ENCODE measurements around the gene KIF1B.
"Not testable (repeated sequence)": the region's sequence is repeated elsewhere in the genome, so short reads cannot be mapped to it uniquely, and the experiment has no call there.

Gene KIF1B

DNA sequence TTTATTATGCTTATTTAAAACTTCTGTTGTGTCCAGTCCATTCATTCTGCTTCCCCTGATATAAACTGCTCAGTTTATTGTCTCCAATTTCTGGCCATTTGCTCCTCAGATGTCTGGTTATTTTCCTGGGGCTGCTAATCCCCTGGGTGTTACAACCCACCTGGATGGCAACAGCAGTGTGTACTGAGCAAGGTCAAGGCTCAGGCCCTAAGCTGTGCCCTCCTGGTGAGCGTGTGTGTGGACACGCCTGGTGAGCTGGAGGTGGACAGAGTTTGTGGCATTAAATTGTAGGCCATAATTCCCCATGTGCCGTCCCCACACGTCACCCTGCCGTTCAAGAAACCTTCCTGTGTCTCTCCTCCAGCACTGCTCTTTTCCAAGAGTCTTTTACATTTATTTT lies 18.1 kb upstream of the KIF1B start:
- no peak for DNase-seq

DNA sequence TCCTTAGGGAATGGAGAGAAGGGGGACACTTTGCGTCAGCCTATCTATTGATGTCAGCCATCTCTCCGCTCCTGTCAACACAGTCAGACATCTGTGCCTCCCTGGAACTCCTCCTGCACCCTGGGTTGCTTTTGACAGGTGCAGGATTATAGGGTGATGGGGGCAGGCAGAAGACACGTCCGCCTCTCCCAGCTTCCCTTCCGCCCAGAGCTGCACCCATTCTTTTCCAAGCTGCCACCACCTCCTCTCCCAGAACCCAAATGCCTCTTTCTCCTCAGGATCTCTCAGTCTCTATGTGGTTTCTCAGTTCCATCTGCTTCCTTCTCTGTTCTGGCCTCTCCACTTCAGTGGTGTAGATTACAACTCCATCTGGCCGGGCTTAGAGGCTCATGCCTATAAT lies 17.1 kb upstream of the KIF1B start:
- no peak for DNase-seq

DNA sequence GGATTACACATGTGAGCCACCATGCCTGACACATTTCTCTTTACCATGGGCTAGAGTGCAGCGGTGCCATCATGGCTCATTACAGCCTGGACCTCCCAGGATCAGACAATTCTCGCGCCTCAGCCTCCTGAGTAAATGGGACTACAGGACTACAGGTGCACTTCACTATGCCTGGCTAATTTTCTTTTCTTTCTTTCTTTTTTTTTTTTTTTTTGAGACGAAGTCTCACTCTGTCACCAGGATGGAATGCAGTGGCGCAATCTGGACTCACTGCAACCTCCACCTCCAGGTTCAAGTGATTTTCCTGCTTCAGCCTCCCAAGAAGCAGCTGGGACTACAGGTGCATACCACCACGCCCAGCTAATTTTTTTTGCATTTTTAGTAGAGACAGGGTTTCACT lies 14.8 kb upstream of the KIF1B start:
- DNase-seq: no peak

DNA sequence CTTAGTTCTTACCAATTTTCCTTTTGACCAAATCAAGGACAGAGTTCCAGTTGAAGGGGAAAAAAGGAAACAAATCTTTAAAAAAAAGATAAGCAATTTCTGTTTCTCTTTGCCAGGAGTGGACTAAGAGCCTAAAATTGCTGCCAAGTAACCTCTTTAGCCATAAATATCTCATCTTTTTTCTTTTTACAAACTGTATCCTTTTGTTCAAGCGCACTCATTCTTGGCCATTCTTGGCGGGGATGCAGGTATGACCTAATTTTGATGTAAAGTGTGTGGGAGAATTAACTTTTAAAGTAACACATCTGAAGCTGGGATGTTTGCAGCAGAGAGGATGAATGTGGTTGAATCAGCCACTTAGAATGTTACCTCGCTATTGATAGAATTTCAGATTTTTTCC lies 13.4 kb upstream of the KIF1B start:
- DNase-seq: no peak

DNA sequence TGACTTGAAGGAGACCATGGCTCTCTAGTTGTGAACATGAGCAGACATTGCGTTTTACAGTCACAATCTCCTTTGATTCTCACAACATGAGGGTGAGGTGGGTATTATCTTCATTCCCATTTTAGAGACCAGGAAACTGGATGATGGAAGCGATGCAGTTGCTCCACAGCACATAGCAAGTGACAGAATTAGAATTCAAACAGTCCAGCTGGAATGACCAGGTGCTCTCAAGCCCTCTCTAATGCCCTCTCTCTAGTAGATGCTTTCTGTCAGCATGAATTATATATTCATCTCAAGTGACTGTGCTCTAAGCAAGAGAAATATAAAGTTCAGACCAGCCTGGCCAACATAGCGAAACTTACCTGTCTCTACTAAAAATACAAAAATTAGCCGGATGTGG lies 9.8 kb upstream of the KIF1B start:
- no peak for DNase-seq

DNA sequence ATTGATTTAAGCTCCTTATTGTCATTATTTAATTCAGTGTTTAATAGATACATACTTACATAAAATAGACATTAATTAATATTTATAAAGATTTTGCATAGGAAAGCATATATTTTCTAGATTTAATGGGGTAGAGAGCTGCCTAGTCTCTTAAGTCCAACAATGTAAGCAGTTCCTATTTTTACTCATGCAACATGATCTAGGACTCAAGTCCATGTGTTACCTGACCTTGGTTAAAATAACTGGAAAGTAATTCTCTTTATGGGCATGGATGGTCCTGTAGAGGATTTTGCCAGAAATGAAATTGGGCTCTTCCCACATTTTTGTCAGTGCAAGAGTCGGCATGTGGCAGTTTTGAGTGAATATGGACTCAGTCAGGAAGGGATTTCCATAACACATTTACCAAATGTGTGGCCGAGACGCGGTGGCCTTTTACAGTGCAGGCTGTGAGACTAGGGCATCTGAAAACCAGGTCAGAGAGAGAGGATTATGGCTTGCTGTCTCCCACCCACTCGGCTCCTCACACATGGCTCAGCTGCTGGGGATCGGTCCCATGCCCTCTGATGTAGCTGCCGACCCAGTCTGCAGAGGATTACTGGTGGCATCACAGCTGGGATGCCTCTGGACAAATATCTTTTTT lies 6.2 kb upstream of the KIF1B start:
- no peak for DNase-seq

DNA sequence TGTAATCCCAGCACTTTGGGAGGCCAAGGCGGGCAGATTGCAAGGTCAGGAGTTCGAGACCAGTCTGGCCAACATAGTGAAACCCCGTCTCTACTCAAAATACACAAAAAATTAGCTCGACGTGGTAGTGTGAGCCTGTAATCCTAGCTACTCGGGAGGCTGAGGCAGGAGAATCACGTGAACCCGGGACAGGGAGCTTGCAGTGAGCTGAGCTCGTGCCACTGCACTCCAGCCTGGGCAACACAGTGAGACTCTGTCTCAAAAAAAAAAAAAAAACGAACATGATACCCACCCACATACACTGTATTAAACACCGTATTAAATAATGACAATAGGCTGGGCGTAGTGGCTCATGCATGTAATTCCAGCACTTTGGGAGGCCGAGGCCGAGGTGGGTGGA lies 5.2 kb upstream of the KIF1B start:
- not testable (repeated sequence) for DNase-seq

DNA sequence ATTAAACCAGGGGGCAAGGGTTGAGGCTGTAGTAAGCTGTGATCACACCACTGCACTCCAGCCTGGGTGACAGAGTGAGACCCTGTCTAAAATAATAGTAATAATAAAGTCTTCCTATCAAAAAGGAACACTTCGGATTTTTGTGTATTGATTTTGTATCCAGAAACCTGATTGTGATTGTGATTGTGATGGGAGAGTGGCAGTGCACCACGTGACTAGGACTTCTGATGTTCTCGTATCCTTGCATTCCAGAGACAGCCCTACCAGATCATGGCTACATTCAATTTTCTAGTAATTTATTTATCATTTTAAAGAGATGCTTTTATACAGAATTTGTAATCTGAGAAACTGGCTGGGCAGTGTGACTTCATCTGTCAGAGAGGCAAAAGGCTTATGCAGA lies 2.6 kb upstream of the KIF1B start:
- DNase-seq: no peak

DNA sequence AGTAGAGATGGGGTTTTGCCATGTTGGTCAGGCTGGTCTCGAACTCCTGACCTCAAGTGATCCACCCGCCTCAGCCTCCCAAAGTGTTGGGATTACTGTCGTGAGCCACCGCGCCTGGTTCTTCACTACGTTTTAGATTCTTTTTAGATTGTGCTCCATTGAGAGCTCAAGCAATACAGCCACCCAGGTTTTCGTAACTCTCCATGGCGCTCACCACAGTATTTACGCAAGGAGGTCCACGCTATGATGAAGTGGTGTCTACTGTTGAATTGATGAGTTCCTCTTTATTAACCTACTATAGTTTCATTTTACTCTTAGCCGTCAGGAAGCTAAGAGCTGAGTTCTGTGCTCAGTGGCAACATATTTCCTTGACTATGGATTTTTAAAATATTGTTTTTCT lies 1.8 kb upstream of the KIF1B start:
- DNase-seq: peak; percentile 87 to 90

DNA sequence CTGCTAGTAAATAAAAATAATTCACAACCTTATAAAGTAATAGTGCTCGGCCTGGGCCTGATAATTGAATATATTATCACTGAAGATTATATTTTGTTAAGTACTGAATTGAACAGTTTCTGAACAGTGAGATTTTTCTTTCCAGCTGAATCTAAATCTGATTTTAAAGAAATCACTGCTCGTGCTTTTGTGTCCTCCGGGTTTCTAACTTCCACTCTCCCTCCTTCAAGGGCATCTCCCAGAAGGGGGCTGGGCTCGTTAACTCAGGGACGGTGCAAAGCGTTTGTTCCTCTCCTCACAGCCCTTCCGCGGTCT lies 823 bp upstream of the KIF1B start:
- DNase-seq: no peak

DNA sequence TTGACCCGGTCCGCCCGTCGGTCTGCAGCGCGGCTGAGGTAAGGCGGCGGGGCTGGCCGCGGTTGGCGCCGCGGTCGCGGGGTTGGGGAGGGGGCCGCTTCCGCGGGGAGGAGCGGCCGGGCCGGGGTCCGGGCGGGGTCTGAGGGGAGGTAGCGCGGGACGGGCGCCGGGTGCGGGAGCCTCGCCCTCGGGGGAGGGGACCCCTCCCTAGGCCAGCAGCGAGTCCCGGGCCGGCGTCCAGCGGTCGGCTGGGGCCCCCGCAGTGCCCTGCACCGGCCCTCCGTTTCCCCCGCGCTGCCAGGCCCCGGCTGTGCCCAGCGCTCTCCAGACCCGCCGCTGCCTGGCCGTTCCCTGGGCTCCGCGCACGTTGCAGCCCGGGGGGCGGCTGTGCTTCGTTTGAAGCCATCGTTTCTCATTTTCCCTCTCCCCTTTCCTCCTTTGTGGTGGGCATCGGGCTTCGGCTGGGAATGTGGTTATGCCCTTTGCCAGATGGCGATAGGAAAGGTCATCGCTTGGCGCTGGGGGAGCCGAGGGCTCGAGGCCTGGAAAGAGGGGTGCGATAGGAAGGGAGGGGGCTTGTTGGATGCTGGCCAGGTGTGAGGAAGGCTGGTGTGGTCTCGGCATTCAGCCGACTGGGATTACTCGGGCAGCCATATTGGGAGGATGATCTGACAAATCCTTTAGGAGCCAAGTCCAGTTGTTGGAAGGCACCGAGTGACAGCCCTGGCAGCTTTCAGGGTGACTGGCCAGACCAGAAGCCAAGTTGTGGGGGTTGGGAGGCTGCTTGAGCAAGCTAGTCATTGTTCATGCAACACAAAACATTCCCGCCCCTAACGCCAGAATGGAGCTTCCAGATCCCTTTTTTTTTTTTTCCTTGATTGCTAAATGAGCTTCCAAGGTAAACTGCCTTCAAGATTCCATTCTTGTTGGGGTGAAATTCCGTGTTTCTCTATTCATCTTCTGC lies 753 bp downstream of the KIF1B start:
- DNase-seq: peak in 1 of 2 experiments; percentile 32

DNA sequence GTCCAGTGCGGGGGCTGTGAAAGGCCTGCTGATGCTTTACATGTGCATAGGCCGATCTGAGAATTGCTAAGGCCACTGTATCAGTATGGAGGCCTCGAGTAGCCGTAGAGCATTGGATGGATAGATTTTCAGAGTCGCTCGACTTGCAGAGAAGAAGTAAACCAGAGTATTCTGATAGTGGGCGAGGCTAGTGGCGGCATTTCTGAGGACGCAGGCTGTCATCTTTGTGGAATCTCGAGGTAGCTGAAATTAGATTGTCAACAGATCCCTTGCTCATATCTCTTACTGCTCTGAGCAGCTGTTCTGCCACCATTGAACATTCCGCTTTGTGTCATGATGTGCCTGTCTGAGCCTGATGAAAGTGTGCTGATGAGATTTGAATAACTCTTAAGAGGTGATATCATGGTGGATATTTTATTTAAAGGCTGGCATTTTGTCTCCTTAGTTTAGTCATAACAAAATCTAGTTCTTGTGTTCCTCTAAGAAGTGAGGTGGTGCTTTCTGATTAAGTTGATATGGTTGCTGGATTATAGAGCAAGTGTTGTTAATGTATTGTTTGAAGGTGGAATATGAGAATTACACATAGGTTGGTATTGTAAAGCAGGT lies 1.5 kb downstream of the KIF1B start:
- DNase-seq: no peak

DNA sequence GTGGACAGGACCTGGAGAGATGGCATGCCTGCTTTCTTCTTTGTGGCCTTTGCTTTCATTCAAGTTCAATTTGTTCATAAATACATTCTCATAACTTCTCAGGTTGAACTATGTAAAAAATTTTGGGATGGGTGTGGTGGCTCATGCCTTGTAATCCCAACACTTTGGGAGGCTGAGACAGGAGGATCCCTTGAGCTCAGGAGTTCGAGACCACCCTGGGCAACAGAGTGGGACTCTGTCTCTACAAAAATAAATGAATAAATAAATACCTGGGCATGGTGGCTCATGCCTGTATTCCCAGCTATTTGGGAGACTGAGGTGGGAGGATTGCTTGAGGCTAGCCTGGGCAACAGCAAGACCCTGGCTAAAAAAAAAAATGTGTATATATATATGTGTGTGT lies 2.1 kb downstream of the KIF1B start:
- DNase-seq: no peak

DNA sequence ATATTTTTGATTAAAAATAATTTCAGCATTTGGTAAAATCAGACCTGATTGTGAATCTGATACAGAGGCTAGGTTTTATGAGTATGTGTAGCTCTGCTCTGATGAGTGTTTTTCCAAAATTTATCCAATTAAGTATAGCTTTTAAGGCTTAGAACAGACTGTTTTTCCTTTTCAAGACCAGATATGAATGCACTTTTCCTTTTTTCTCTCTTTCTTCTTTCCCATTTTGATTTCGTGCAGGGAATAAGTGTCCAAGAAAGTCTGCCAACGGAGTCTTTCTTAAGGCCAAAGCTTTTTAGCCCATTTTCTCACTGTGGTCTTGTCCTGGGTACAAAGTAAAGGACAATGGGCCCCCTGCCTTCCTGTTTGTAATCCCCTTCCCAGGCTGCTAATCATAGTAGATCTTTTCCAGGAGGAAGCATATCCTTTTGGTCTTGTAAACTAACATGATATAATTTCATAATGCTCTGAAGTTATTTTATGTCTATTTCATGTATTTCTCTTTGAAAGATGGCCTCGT lies 2.9 kb downstream of the KIF1B start:
- no peak for DNase-seq

DNA sequence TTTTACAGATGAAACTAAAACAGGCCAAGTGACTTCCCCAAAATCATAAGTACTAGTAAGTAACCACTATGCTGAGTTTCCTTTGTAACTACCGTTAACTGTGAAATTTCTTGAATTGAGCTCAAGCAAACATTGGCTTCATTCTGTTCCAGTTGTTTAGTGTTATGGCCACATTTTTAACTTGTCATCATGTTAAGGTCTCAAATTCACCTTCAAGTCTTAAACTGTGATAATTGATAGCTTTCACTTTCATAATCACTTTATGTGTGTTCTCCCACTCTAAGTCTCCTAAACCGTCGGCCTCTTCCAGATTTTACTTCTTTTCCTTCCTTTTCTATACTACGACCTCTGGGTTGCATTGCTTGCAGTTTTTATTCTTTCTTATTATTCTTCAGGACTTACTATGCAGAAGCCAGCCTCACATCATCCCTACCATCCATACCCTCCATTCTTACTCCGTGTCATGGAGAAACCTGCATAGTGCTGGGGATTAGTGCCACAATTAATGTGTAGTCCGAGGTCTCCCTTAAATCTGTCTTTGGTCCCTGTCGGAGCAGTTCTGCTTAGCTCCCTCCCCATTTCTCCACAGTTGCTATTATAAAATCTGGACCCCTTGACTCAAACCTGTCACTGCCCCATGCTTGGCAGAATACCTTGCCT lies 5.8 kb downstream of the KIF1B start:
- no peak for DNase-seq

DNA sequence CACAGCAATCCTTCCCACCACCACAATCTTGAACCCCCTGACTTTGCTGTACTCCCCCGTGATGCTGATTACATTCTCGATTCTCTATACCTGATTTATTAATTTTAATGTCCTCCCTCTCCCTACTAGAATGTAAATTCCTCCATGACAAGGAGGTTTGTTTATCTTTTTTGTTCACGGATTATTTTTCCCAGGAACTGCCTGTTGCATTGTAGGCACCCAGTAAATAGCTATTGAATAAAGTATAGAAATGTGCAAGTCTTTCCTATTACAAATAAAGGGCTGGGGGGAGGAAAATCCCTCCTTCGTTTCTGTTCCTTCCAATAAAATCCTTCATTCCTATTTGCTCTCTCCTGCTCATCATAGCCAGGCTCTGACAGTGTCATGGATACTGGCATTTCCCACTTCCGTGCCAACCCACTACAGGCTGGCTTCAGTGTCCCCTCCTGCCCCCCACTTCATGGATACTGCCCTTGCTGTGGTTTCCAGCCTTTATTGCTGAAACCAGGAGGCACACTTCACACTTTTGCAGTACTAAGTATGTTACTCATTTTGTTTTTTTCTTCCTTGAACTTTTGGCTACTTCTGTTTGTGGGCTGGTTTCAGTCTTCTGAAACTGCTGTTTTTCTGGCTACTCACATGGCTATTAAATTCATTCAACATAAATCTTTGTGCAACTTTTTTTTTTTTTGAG lies 7.5 kb downstream of the KIF1B start:
- DNase-seq: no peak

DNA sequence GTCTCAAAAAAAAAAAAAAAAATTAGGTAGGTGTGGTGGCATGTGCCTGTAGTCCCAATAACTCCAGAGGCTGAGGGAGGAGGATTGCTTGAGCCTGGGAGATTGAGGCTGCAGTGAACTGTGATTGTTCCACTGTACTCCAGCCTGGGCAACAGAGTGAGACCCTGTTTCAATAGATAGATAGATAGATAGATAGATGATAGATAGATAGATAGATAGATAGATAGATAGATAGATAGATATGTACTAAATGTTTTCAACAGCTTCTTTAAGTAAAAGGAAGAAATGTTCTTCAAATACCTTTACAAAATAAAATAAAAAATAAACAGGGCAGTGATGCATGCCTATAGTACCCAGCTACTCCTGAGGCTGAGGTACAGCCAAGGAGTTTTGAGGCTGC lies 9.8 kb downstream of the KIF1B start:
- DNase-seq: no peak

DNA sequence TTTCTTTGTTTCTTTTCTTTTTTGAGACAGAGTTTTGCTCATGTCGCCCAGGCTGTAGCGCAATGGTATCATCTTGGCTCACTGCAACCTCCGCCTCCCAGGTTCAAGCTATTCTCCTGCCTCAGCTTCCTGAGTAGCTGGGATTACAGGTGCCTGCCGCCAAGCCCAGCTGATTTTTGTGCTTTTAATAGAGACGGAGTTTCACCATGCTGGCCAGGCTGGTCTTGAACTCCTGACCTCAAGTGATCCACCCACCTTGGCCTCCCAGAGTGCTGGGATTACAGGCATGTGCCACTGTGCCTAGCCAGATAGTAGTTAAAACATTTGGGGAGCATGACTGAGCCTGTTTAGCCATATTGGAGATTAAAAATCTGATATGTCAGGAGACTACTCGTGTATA lies 10.3 kb downstream of the KIF1B start:
- DNase-seq: not testable (repeated sequence)

DNA sequence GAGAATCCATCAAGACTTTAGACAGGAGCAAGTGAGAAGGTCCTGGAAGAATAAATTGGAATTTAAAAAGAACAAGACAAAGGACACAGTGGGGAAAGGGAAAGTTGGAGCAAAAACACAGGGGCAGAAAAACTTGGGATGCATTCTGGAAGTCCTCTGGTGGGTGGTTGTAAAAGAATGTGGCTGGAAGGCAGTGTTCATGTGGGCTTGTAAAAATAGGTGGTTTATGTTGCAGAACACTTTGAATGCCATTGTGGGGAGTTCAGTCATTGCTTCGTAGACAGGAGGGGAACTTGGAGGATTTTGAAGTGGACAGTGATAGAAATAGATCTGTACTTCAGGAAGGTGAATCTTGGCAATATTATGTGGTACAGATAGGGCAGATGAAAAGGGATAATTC lies 15.2 kb downstream of the KIF1B start:
- no peak for DNase-seq

DNA sequence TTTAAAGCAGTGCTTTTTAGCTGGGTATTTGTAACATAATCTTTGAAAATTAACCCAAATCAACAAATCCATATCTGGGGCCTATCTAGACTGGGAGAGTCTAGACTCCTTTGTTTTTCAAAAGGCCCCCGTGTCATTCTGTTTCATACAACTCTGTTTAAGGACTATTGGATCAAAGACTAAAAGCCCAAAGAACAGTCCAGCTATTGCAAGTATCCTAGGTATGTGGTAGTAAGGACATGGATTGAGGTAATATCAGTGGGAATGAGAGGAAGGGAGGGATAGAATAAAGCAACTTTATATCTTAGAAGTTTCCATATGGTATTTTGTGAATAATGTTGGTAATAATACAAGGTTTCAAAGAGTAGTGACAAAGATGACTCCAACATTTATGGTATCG lies 18.2 kb downstream of the KIF1B start:
- DNase-seq: no peak

DNA sequence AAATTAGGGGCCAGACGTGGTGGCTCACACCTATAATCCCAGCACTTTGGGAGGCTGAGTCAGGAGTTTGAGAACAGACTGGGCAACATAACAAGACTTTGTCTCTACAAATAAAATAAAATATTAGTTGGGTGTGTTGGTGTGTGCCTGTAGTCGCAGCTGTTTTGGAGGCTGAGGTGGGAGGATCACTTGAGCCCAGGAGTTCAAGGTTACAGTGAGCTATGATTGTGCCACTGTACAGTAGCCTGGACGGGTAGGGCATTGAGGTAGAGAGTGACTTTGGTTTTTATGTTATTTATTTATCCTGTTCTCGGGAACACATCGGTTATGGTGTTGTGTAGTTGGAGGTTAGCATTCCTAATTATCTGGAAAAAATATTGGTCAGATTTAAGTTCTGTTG lies 19.5 kb downstream of the KIF1B start:
- no peak for DNase-seq

DNA sequence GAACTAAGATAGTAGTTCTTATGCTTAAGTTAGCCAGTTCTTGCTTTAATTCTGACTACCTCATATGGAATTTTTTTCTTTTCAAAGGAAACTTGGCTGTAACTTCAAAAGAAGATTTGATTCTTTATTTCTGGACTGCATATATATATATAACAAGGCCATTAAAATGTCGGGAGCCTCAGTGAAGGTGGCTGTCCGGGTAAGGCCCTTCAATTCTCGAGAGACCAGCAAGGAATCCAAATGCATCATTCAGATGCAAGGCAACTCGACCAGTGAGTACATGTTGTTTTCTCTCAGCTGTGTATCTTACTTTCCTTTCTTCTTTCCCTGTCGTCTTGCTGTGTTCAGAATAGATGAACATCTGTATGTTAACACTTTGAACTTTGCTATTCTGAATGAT lies 21.8 kb downstream of the KIF1B start:
- DNase-seq: no peak

All from AML-193 (cell line).